NCI-H187 treated with DMSO at 0.1 percent for 48 hours (cell line): ENCODE results near the gene FLT1.

Source experiments
- DNase-seq: peaks from one replicate; lab custom pipeline; 2025; lab: John Stamatoyannopoulos, UW

Gene FLT1

GRCh38 chr13:28488376-28489005 is 6.4 kb downstream of the FLT1 start:
- DNase-seq: no peak

GRCh38 chr13:28485996-28486543 is 8.9 kb downstream of the FLT1 start:
- DNase-seq: no peak

- DNase-seq: no peak
These were observed 9.4 kb downstream of the FLT1 start for GRCh38 chr13:28485551-28485950.

GRCh38 chr13:28485097-28485496 is 9.8 kb downstream of the FLT1 start:
- DNase-seq: no peak

GRCh38 chr13:28483313-28483931 is 11.5 kb downstream of the FLT1 start:
- DNase-seq: no peak

GRCh38 chr13:28479005-28479404 is 15.9 kb downstream of the FLT1 start:
- DNase-seq: no peak

- no peak for DNase-seq
These were observed 16.8 kb downstream of the FLT1 start for GRCh38 chr13:28478127-28478526.

GRCh38 chr13:28477709-28477973 is 17.3 kb downstream of the FLT1 start:
- no peak for DNase-seq

GRCh38 chr13:28476919-28477708 is 17.8 kb downstream of the FLT1 start:
- no peak for DNase-seq

- DNase-seq: no peak
These were observed 18.8 kb downstream of the FLT1 start for GRCh38 chr13:28475916-28476725.

- DNase-seq: no peak
These were observed 20.3 kb downstream of the FLT1 start for GRCh38 chr13:28474491-28475134.

GRCh38 chr13:28473044-28473443 is 21.9 kb downstream of the FLT1 start:
- DNase-seq: no peak

GRCh38 chr13:28471421-28471820 is 23.5 kb downstream of the FLT1 start:
- DNase-seq: no peak

GRCh38 chr13:28470296-28470695 is 24.6 kb downstream of the FLT1 start:
- DNase-seq: no peak

- DNase-seq: no peak
These were observed 25.6 kb downstream of the FLT1 start for GRCh38 chr13:28469316-28469715.

GRCh38 chr13:28468023-28468915 is 26.7 kb downstream of the FLT1 start:
- no peak for DNase-seq

GRCh38 chr13:28467034-28467433 is 27.9 kb downstream of the FLT1 start:
- no peak for DNase-seq

GRCh38 chr13:28466151-28466550 is 28.8 kb downstream of the FLT1 start:
- DNase-seq: no peak

- no peak for DNase-seq
These were observed 30.0 kb downstream of the FLT1 start for GRCh38 chr13:28464861-28465460.

GRCh38 chr13:28463481-28463880 is 31.4 kb downstream of the FLT1 start:
- DNase-seq: no peak
